Activated CD8-positive, alpha-beta memory T cell treated with anti-CD3 and anti-CD28 coated beads for 36 hours (primary cell): ENCODE measurements around the gene ASCC3. TPM values are rescaled to one million over a fixed set of nuclear protein-coding genes. Genes with fewer than 3 reads are reported as not detected.

Experiments
- CTCF ChIA-PET: fragments of 350-600 bp; sonication (Branson Sonifier 250); formaldehyde crosslinking; loops from one replicate; lab custom pipeline; 2021; ENCODE audit warnings: antibody characterized with exemption; lab: Charles Lee
- POLR2A ChIA-PET: fragments of 350-600 bp; sonication (Branson Sonifier 250); formaldehyde crosslinking; loops from one replicate; lab custom pipeline; 2021; ENCODE audit warnings: antibody characterized with exemption; lab: Charles Lee
- total RNA-seq, 2 experiments: library from RNA; stranded (reverse); gene quantifications; one replicate each; pipeline ENCODE4 v1.2.3, GENCODE V29; 2021

Gene ASCC3, protein sequence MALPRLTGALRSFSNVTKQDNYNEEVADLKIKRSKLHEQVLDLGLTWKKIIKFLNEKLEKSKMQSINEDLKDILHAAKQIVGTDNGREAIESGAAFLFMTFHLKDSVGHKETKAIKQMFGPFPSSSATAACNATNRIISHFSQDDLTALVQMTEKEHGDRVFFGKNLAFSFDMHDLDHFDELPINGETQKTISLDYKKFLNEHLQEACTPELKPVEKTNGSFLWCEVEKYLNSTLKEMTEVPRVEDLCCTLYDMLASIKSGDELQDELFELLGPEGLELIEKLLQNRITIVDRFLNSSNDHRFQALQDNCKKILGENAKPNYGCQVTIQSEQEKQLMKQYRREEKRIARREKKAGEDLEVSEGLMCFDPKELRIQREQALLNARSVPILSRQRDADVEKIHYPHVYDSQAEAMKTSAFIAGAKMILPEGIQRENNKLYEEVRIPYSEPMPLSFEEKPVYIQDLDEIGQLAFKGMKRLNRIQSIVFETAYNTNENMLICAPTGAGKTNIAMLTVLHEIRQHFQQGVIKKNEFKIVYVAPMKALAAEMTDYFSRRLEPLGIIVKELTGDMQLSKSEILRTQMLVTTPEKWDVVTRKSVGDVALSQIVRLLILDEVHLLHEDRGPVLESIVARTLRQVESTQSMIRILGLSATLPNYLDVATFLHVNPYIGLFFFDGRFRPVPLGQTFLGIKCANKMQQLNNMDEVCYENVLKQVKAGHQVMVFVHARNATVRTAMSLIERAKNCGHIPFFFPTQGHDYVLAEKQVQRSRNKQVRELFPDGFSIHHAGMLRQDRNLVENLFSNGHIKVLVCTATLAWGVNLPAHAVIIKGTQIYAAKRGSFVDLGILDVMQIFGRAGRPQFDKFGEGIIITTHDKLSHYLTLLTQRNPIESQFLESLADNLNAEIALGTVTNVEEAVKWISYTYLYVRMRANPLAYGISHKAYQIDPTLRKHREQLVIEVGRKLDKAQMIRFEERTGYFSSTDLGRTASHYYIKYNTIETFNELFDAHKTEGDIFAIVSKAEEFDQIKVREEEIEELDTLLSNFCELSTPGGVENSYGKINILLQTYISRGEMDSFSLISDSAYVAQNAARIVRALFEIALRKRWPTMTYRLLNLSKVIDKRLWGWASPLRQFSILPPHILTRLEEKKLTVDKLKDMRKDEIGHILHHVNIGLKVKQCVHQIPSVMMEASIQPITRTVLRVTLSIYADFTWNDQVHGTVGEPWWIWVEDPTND (N-terminal part only)
- total RNA-seq = 10 to 100 TPM; 56.9 to 57.4 TPM

DNA sequence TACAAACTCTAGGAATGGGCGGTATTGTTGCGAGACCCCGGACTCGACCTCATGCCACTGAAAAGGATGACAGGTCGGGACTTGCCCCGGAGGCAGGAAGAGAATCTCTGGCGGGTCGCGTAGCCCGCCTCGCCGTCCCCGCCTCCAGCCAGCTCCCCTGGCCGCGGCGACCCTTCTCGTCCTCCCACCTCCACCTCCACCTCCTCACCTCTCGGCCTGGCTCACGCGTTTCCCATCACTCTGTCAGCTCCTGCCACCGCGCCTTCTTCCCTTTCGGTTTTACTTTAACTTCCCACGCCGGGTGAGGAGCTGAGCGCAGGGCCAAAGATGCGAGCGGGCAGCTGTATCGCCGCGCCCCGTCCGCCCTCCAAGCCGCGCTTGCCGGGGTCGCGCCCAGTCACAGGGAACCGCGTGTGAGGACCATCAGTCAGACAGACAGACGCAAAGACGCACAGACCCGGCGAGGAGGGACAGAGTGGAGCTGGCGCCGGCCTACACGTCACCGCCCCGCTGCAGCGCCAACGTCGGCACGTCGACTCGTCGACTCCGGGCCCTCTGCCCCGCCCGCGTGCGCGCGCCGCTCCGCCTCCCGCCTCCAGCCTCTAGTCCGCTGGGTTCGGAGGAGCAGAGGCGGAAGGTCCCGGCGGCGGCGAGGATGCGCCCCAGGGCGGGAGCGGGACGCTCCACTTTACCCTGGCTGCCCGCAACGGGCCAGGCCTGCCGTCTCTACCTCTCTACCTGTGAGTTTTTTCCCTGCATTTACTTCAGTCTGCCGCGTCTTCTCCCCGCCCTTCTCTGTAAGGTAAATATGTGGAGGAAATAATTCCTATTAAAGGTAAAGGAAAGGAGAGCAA is at the start of gene ASCC3:
ASCC3 (minus strand) TSS at position 477 of the 854 bp plus-strand sequence. CDS start 13,332 bp downstream, outside the sequence.
- ChIA-PET POLR2A (no interaction called here), CTCF (no interaction called here)

DNA sequence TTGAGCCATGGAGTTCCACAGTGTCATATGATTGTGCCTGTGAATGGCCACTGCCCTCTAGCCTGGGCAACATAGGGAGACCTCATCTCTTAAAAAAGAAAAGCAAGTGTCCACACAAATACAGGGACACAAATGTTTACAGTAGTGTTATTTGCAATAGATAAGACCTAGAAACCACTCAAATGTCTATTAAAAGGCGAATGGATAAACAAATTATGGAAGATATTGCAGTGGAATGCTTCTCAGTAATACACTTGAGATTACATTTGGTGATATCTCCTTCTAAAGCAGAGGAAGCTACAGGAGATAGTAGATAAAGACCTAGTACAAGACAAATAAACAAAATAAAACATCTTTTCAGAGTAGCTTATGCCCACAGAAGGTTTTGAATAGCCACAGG is 44.6 kb upstream of the ASCC3 start:
- ChIA-PET POLR2A (no interaction called here), CTCF (no interaction called here)

DNA sequence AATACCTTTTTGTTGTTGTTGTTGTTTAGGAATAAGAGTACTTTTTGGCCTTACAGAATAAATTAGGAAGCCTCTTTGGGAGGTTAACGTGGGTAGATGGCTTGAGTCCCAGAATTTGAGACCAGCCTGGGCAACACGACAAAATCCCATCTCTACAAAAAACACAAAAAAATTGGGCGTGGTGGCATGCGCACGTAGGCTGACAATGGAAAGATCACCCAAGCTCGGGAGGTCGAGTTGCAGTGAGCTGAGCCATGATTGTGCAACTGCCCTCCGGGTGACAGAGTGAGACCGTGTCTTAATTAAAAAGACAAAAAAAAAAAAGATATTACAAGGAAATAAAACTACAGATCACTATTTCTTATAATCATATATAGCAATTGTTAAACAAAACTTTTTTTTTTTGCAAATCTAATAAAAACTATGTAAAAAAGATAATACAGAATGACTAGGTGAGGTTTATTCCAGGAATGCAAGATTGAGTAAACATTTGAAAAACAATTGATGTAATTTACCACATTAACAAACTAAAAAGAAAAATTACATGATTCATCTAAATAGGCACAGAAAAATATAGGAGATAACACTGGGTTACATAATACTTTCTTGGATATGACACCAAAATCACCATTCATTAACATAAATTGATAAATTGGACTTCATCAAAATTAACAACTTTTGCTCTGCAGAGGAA is 43.6 kb upstream of the ASCC3 start:
- POLR2A ChIA-PET = no interaction called here
- CTCF ChIA-PET = no interaction called here

DNA sequence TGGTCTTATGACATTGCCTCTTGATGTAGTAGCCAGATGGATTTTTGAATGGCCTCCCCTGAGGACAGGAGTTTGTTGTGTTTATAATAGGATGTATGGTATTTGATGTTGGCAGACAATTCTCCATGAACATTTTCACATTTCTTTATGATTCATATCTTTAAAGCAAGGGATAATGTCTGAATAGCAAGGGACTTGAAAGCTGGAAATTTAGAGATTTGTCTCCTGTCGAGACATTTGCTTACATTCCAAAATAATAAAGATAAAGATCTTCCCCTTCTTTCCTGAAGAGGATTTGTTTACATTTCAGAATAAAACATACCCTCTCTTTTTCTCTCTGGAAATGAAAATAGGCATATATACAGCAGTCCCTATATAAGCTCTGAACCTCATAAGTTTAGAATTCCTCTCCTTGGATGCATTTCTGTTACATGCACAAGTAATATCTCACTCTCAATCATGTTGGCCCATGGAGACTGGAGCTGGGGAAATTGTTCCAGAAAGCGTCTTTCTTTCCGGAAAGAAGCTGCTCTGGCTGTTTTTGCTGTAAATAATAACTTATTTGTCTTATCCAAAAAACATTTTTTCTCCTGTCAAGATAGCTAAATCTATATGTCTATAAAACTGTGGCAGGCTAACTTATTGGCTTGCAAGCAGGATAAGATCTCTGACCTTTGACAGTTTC is 42.5 kb upstream of the ASCC3 start:
- CTCF ChIA-PET = interaction anchor here (0.6 kb wide), 1 partner anchor 19 kb away, joined by 3 read pairs; no protein-coding TSS in a partner anchor
- POLR2A ChIA-PET = no interaction called here

DNA sequence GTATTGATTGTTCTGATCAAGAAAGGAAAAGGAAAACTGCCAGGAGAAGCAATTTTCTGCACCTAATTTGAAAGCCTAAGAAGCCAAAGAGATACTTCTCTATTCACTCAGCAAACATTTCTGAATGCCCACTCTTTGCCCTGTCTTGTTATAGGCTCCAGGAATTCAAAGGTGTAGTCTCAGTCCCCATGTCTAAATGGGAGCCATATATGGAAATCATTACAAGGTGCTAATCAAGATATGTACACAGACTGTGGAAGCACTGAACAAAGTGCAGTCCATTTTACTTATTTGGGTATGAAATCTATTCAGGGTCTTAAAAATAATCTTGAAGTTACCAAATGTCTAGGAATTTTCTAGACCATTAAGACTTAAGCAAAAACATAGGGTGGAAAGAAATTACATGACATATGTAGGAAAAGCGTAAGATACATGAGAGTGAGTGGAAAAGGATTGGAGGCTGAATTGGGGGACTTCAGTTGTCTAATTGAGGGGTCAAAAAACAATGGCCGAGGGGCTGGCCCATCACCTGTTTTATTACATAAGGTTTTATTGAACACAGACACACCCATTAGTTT is 39.0 kb upstream of the ASCC3 start:
- ChIA-PET CTCF (no interaction called here), POLR2A (no interaction called here)

DNA sequence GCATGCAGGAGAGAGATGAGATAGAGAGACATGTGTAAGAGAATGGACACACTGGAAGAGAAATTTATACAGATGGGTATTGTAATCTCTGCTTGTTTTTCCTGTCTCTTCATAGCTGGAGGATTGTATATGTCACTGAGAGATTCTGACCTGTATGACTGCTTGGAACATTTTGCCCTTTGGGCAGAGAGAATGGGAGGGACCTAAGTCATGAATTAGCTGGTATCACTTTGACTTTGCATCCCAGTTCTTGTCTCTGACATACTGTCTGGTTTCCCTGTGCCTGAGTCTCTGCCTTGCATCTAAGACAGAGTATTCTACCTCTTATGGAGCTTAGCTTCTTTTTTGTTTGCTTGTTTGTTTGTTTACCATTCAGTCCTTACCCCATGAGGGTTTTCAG is 37.0 kb upstream of the ASCC3 start:
- ChIA-PET CTCF (interaction anchor here (0.6 kb wide), 1 partner anchor 23 kb away, joined by 3 read pairs; no protein-coding TSS in a partner anchor), POLR2A (no interaction called here)

DNA sequence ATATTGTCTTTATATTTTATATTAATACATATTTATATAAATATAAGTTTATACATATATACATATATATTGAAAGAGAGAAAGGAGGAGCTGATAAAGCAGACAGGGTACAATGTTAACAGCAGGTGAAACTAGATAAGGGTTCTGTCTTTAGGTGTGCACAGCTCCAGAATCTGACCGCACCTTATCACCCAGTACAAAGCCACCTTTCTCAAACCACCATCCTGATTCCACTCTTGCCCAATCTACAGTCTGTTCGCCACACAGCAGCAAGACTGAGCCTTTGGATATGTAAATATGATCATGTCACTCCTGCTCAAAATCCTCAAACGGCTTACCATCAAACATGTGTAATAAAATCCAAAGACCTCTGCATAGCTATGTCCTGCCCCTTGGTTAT is 34.7 kb upstream of the ASCC3 start:
- CTCF ChIA-PET = no interaction called here
- POLR2A ChIA-PET = no interaction called here

DNA sequence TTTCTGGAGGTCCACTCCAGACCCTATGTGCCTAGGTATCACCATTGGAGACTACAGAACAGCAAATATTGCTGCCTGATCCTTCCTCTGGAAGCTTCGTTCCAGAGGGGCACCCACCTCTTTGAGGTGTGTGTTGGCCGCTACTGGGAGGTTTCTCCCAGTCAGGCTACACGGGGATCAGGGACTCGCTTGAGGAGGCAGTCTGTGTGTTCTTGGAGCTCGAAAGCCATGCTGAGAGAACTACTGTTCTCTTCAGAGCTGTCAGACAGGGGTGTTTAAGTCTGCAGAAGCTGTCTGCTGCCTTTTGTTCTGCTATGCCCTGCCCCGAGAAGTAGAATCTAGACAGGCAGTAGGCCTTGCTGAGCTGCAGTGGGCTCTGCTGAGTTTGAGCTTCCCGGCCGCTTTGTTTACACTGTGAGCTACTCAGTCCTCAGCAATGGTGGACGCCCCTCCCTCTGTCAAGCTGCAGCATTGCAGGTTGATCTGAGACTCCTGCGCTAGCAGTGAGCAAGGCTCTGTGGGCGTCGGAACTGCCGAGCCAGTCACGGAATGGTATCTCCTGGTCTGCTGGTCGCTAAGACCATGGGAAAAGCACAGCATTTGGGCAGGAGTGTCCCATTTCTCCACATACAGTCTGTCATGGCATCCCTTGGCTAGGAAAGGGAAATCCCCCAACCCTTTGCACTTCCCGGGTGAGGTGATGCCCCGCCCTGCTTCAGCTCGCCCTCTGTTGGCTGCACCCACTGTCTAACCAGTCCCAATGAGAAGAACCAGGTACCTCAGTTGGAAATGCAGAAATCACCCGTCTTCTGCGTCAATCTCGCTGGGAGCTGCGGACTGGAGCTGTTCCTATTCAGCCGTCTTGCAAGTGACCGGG is 32.5 kb upstream of the ASCC3 start:
- ChIA-PET POLR2A (no interaction called here), CTCF (no interaction called here)

DNA sequence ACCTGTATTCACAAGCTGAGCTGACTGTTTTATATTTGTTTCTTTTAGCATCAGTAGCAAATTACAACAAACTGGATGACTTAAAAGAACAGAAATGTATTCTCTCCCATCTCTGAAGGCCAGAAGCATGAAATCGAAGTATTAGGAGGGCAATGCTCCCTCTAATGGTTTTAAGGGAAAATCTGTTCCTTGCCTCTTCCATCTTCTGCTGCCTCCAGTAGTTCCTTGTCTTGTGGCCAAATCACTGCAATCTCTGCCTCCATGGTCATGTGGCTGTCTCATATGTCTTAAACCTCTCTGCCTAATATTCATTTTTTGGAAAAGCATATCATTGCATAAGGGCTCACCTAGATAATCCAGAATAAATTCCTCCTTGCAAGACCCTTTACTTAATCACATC is 25.2 kb upstream of the ASCC3 start:
- POLR2A ChIA-PET = no interaction called here
- CTCF ChIA-PET = no interaction called here

DNA sequence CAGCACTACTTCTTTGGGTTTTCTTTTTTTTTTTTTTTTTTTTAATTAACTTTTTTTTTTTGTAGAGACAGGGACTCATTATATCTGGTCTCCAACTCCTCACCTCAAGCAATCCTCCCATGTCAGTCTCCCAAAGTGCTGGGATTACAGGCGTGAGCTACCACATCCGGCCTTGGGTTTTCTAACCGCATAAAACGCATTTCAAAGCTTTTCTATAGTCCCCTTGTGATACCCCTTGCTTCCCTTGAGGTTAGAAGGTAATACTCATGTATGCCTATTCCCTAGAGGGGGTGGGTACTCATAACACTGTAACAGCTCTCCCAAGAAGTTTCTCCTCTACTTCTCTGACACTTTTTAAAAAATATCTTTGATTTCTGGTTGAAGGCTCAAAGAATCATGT is 23.9 kb upstream of the ASCC3 start:
- CTCF ChIA-PET = interaction anchor here (0.6 kb wide), 1 partner anchor 19 kb away, joined by 3 read pairs; no protein-coding TSS in a partner anchor
- POLR2A ChIA-PET = no interaction called here

DNA sequence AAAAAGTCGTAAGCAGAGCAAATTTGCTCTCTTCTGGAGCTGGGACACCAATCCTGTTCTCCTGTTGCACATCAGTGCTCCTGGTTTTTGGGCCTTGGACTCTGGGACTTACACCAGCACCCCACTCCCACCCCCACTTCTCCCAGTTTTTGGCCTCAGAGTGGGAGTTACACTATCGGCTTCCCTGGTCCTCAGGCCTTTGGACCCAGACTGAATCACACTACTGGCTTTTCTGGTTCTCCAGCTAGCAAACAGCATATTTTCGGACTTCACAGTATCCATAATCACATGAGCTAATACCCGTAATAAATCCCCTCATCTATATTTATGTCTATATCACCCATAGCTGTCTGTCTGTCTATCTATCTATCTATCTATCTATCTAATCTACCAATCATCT is 23.2 kb upstream of the ASCC3 start:
- ChIA-PET CTCF (interaction anchor here (0.6 kb wide), 1 partner anchor 19 kb away, joined by 3 read pairs; no protein-coding TSS in a partner anchor), POLR2A (no interaction called here)

DNA sequence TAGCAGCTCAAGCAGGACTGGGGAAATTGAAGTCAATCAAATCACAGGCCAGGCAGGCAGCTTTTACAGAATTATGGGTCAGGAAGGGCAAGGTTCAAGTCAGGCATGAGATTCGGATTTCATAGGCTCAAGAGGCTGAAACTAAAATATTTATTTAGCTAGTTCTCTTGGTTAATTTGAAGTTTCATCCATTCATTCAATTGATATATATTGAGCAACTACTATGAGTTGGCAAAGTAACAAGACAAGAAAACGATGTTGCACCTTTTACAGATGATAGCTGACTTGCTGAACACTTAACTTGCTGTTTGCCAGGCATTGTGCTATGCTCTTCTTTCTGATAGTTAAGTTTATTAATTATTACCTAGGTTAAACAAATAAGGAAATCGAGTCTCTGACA is 20.5 kb upstream of the ASCC3 start:
- CTCF ChIA-PET = no interaction called here
- POLR2A ChIA-PET = no interaction called here

DNA sequence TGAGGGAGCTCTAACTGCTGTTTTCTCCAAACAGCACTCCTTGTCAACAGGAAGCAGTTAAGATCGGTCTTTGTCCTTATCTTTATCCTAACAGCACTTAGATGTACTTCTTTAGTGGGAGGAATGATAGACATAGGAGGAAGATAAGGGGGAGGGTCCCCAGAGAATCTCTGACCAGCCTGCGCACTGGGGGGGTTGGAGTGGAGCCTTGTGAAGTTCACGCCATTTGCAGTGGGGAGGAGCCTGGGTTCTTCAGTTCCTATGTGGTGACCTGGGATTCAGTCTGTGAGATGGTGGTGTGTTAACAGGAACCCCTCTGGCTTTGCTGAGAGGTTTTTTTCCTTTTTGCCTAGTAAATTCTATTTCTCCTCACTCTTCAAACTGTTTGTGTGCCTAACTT is 18.1 kb upstream of the ASCC3 start:
- ChIA-PET POLR2A (no interaction called here), CTCF (no interaction called here)

DNA sequence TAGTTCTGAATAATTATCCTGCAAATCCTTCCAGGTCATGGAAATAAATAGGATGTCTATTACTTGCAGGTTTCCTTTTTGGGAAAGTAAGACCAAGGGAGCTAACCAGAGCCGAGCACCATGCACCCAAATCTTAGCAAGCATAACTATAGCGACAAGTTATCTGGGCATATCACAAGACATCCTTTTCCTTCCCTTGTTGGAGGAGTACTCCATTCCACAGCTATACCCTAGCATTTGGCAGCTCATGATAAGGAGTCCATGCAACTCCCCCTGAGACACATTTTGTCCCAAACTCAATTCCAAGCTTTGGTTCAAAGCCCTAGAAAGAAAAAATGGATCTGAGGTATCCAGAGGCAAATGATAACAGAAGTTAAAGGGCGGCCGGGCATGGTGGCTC is 16.5 kb upstream of the ASCC3 start:
- CTCF ChIA-PET = no interaction called here
- POLR2A ChIA-PET = no interaction called here

DNA sequence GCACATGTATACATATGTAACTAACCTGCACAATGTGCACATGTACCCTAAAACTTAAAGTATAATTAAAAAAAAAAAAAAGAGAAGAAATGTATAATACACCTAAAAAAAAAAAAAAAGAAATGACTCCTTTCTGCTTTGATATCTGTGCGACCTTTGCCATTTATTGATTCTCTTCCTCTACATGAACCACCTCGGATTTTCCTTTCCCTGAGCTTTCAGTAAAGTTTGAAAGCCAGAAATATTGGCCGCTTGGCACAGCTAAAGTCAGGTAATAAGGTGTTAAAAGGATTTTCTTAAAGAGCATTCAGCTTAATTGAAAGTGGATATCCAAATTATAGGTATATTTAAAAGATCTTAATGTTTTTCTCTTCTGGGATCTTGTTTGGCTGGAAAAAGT is 12.6 kb upstream of the ASCC3 start:
- POLR2A ChIA-PET = no interaction called here

DNA sequence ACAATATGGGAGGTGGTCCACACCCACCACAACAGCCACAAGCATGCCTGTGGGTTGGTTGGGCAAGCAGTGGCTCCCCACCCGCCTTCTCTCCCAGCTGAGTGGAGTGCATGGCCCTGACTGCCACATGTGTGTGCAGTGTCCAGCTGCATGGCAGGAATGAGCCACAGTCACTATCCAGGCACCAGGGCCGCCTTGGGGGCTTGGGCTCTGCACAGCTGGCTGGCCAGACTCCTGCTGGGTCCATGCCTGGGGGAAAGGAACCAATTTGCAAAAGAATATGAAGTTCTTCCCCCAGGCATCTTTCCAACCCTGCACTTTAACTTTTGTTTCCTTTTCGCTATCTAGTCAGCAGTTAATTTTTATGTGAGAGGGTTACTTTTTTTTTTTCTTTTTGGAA is 11.6 kb upstream of the ASCC3 start:
- ChIA-PET POLR2A (no interaction called here), CTCF (no interaction called here)

More for the DNA sequence above, 12.6 kb upstream of the ASCC3 start:
- CTCF ChIA-PET = no interaction called here
